A549 treated with Mapracorat at 1 μM for 4 hours (cell line): Measurements from ENCODE around the gene OVOL2. TPM values are rescaled to one million over a fixed set of nuclear protein-coding genes. Genes with fewer than 3 reads are reported as not detected.

Source experiments
- total RNA-seq: library from RNA; stranded (reverse); fragments of 200-300 nt; extraction: Qiagen RNA extraction; gene quantifications from 5 replicates; pipeline ENCODE4 v1.2.3, GENCODE V29; 2022

OVOL2 gene
- total RNA-seq, result 0.25 to 0.33 TPM (median 0.26 TPM) in 3 of 5 replicates, not detected in the others

DNA sequence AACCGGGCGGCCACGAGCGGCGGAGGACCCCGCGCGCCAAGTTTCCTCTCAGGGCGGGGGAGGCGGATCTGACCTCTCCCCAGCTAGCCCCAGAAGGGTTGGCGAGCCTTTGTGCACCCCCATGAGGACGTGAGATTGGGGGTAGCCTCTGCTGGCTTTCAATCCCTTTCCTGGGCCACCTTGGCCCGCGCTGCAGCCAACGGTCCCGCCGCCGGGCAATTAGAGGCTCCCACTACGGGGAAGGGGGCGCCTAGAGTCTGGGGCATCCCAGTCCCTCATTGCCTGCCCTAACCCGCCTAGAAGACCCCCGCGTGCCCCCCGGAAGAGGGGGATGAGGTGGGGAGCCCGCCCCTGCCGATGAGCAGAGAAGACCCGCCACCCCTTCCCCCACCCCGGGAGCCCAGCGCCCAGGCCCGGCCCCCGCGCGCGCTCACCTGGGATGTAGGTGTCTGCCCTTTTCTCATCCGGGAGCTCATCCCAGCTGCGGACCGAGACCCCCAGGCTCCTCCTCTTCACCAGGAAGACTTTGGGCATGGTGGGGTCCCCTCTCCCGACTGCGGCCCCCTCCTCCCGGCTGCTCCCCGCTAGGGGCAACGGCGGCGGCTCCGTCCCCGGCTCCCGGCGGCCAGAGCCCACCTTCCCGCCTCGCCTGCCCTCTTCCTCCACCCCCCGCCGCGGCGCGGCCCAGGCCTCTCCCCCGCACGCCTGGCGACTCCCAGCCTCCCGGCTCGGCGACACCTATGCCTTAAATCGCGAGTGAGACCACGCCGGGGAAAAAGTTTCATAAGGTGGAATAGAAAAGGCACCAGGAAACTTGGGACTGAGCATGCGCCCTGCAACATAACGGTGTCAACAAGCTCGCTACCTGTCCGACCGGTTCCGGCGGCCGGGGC lies at the start of gene OVOL2:
TSS of gene OVOL2 (minus strand) at position 816 of the 893 bp plus-strand sequence. CDS start at position 534, 282 bp downstream.

Other genes with a start within 250 kb of the OVOL2 start
- gene SNX5, start 89.1 kb downstream of the OVOL2 start, total RNA-seq, result 228 to 241 TPM (median 232 TPM) in 5 replicates
- 41.3 to 42.8 TPM (median 42.0 TPM) in 5 replicates for gene MGME1, start 88.9 kb downstream of the OVOL2 start, total RNA-seq
- 8.5 to 10.4 TPM (median 9.8 TPM) in 5 replicates for gene KAT14, start 79.9 kb upstream of the OVOL2 start, total RNA-seq
- gene PET117, start 79.9 kb upstream of the OVOL2 start, total RNA-seq, result 23.1 to 27.0 TPM (median 25.8 TPM) in 5 replicates
- 10.4 to 15.1 TPM (median 11.6 TPM) in 5 replicates for gene ZNF133, start 230.6 kb upstream of the OVOL2 start, total RNA-seq